Right atrium auricular region (tissue), 2 donors: ENCODE measurements around the gene KLF6. TPM values are rescaled to one million over a fixed set of nuclear protein-coding genes. Genes with fewer than 3 reads are reported as not detected.
A peak's percentile ranks its signal among the peaks of the same experiment; 100 is the strongest.

Source experiments
- DNase-seq: peaks from one replicate; pipeline ENCODE4 v3.0.0-alpha.2; 2019; ENCODE audit warnings: low spot score
- H3K27ac ChIP-seq, 2 donors: fragments of 200-600 bp; sonication (generic); 1 replicate in 1 of 2; 2 replicates in 1 of 2; pipeline ENCODE4 v1.5.1; 2016 to 2019
- H3K27me3 ChIP-seq, 2 donors: fragments of 200-600 bp; sonication (generic); one replicate each; pipeline versions ENCODE4 v1.5.1 to v1.6.0; 2017 to 2019
- H3K36me3 ChIP-seq: fragments of 200-600 bp; sonication (generic); one replicate; pipeline ENCODE4 v1.5.1; 2016
- H3K4me1 ChIP-seq, 2 donors: fragments of 200-600 bp; sonication (generic); one replicate each; pipeline versions ENCODE4 v1.5.1 to v1.6.0; 2017 to 2019
- H3K4me3 ChIP-seq, 2 donors: fragments of 200-600 bp; sonication (generic); 1 replicate in 1 of 2; 2 replicates in 1 of 2; pipeline ENCODE4 v1.5.1; 2017 to 2019; ENCODE audit warnings: mild to moderate bottlenecking in 1 of 2, moderate library complexity in 1 of 2
- H3K9me3 ChIP-seq, 2 donors: fragments of 200-600 bp; sonication (generic); one replicate each; pipeline ENCODE4 v1.5.1; 2019
- CTCF ChIP-seq, 2 donors: fragments of 200-600 bp; sonication (generic); IDR thresholded peaks; one replicate each; pipeline ENCODE4 v1.5.1; 2019; ENCODE audit warnings: antibody characterized with exemption in 2 of 2
- total RNA-seq, 2 donors: library from RNA; depleted of rRNA; stranded (reverse); fragments of >200 nt; gene quantifications; one replicate each; pipeline ENCODE4 v1.1.0, GENCODE V29; 2016

KLF6 gene
- total RNA-seq, 2 donors from 2014 or later, result 29.1 to 44.7 TPM

- peak overlapping the region; percentile 98 to 99 for H3K4me3 ChIP-seq
- peak overlapping the region; percentile 100 for H3K27ac ChIP-seq
- TF ChIP-seq CTCF (IDR thresholded peaks at IDR 0.05), result no peak
- DNase-seq, result peak; percentile 89
- peaks cover 0 to 50% of the 10 kb centered on the region in 2 donors for H3K4me1 ChIP-seq
- no peaks in the 10 kb centered on the region for H3K9me3 ChIP-seq
- H3K36me3 ChIP-seq, result peaks cover 65% of the 10 kb centered on the region
- no peaks in the 10 kb centered on the region for H3K27me3 ChIP-seq
Measured at GRCh38 chr10:3782451-3783315, 2.3 kb downstream of the KLF6 start.

- H3K4me3 ChIP-seq, result peak overlapping the region; percentile 98 to 99
- H3K27ac ChIP-seq, result peak overlapping the region; percentile 100
- DNase-seq, result no peak
- no peak for TF ChIP-seq CTCF (IDR thresholded peaks at IDR 0.05)
- no peaks in the 10 kb centered on the region for H3K9me3 ChIP-seq
- no peaks in the 10 kb centered on the region for H3K27me3 ChIP-seq
- H3K36me3 ChIP-seq, result peaks cover 71% of the 10 kb centered on the region
- H3K4me1 ChIP-seq, result peaks cover 0 to 56% of the 10 kb centered on the region in 2 donors
Measured at GRCh38 chr10:3782146-3782450, 2.9 kb downstream of the KLF6 start.

- H3K27me3 ChIP-seq, result no peaks in the 10 kb centered on the region
- peak; percentile 34 to 84 for TF ChIP-seq CTCF (IDR thresholded peaks at IDR 0.05)
- peak overlapping the region; percentile 100 for H3K27ac ChIP-seq
- no peak for DNase-seq
- no peaks in the 10 kb centered on the region for H3K9me3 ChIP-seq
- H3K36me3 ChIP-seq, result peaks cover 76% of the 10 kb centered on the region
- peak overlapping the region; percentile 98 to 99 for H3K4me3 ChIP-seq
- H3K4me1 ChIP-seq, result peaks cover 0 to 61% of the 10 kb centered on the region in 2 donors
Measured at GRCh38 chr10:3781468-3782145, 3.4 kb downstream of the KLF6 start.

- peak overlapping the region; percentile 100 for H3K27ac ChIP-seq
- no peak for TF ChIP-seq CTCF (IDR thresholded peaks at IDR 0.05)
- no peaks in the 10 kb centered on the region for H3K27me3 ChIP-seq
- no peak for DNase-seq
- peaks cover 82% of the 10 kb centered on the region for H3K36me3 ChIP-seq
- peak overlapping the region; percentile 98 to 99 for H3K4me3 ChIP-seq
- no peaks in the 10 kb centered on the region for H3K9me3 ChIP-seq
- peaks cover 0 to 61% of the 10 kb centered on the region in 2 donors for H3K4me1 ChIP-seq
Measured at GRCh38 chr10:3780771-3781467, 4.1 kb downstream of the KLF6 start.

- H3K9me3 ChIP-seq, result no peaks in the 10 kb centered on the region
- no peak for DNase-seq
- TF ChIP-seq CTCF (IDR thresholded peaks at IDR 0.05), result no peak
- peaks cover 0 to 67% of the 10 kb centered on the region in 2 donors for H3K4me1 ChIP-seq
- H3K36me3 ChIP-seq, result peaks cover 89% of the 10 kb centered on the region
- H3K27me3 ChIP-seq, result no peaks in the 10 kb centered on the region
- H3K27ac ChIP-seq, result peak overlapping the region; percentile 100
- peak overlapping the region; percentile 98 to 99 for H3K4me3 ChIP-seq
Measured at GRCh38 chr10:3780021-3780770, 4.8 kb downstream of the KLF6 start.
